HS-27A (cell line): Measurements from ENCODE around the gene SBK1.

Source experiments
- DNase-seq: peaks from one replicate; pipeline ENCODE4 v3.0.0-alpha.2; 2012; ENCODE audit warnings: low read depth, missing footprints

SBK1 gene

GRCh38 chr16:28282045-28282444 lies 10.3 kb upstream of the SBK1 start:
- DNase-seq, result no peak

- DNase-seq, result no peak
Observed at GRCh38 chr16:28283173-28283572, 9.2 kb upstream of the SBK1 start.

GRCh38 chr16:28283798-28284577 lies 8.3 kb upstream of the SBK1 start:
- DNase-seq, result no peak

GRCh38 chr16:28285649-28286048 lies 6.7 kb upstream of the SBK1 start:
- DNase-seq, result no peak

GRCh38 chr16:28288114-28288513 lies 4.2 kb upstream of the SBK1 start:
- DNase-seq, result no peak

- no peak for DNase-seq
Observed at GRCh38 chr16:28289048-28289447, 3.3 kb upstream of the SBK1 start.

- DNase-seq, result no peak
Observed at GRCh38 chr16:28289939-28290858, 2.1 kb upstream of the SBK1 start.

- DNase-seq, result no peak
Observed at GRCh38 chr16:28290859-28291254, 1.5 kb upstream of the SBK1 start.

- DNase-seq, result no peak
Observed at GRCh38 chr16:28292731-28293600, 641 bp downstream of the SBK1 start.

GRCh38 chr16:28293601-28293960 lies 1.3 kb downstream of the SBK1 start:
- DNase-seq, result no peak

- no peak for DNase-seq
Observed at GRCh38 chr16:28294201-28294600, 1.9 kb downstream of the SBK1 start.

- DNase-seq, result no peak
Observed at GRCh38 chr16:28295276-28295675, 3.0 kb downstream of the SBK1 start.

- no peak for DNase-seq
Observed at GRCh38 chr16:28297308-28297707, 5.0 kb downstream of the SBK1 start.

- DNase-seq, result no peak
Observed at GRCh38 chr16:28297784-28298510, 5.6 kb downstream of the SBK1 start.

GRCh38 chr16:28298511-28298878 lies 6.2 kb downstream of the SBK1 start:
- DNase-seq, result no peak

GRCh38 chr16:28300327-28300726 lies 8.0 kb downstream of the SBK1 start:
- DNase-seq, result no peak

- no peak for DNase-seq
Observed at GRCh38 chr16:28301154-28301553, 8.8 kb downstream of the SBK1 start.

GRCh38 chr16:28301620-28302019 lies 9.3 kb downstream of the SBK1 start:
- no peak for DNase-seq

- no peak for DNase-seq
Observed at GRCh38 chr16:28303132-28303531, 10.8 kb downstream of the SBK1 start.

- no peak for DNase-seq
Observed at GRCh38 chr16:28304214-28304613, 11.9 kb downstream of the SBK1 start.

GRCh38 chr16:28307936-28308335 lies 15.6 kb downstream of the SBK1 start:
- no peak for DNase-seq
